HCT116 (cell line): ENCODE results near the gene PYY.

Experiments
- ATF3 ChIP-seq: IDR thresholded peaks from 2 replicates; pipeline ENCODE4 v1.6.1; 2012
- CEBPB ChIP-seq: IDR thresholded peaks from 2 replicates; pipeline ENCODE4 v1.6.1; 2012; ENCODE audit warnings: low read depth
- EZH2 ChIP-seq: fragments of 200-600 bp; sonication (generic); IDR thresholded peaks from 2 replicates; pipeline ENCODE4 v1.6.1; 2017; ENCODE audit warnings: antibody characterized with exemption, mixed run types
- POLR2A ChIP-seq: IDR thresholded peaks from 2 replicates; pipeline ENCODE4 v1.7.0; 2011; ENCODE audit warnings: borderline replicate concordance; ENCODE audit not compliant: insufficient read depth, insufficient read length; ENCODE audit errors: extremely low read depth
- POLR2AphosphoS5 ChIP-seq: IDR thresholded peaks from 2 replicates; pipeline ENCODE4 v1.6.1; 2011; ENCODE audit warnings: mild to moderate bottlenecking, low read depth, low read length, moderate library complexity
- RAD21 ChIP-seq: IDR thresholded peaks from 2 replicates; pipeline ENCODE4 v1.6.1; 2012; ENCODE audit warnings: low read depth, mild to moderate bottlenecking
- SIN3A ChIP-seq: IDR thresholded peaks from 2 replicates; pipeline ENCODE4 v1.6.1; 2012; ENCODE audit warnings: low read depth
- SRF ChIP-seq: IDR thresholded peaks from 2 replicates; pipeline ENCODE4 v1.6.1; 2012; ENCODE audit warnings: low read depth
- TCF7L2 ChIP-seq: IDR thresholded peaks from 2 replicates; pipeline ENCODE4 v1.7.0; 2011; ENCODE audit warnings: borderline replicate concordance, inconsistent platforms; ENCODE audit not compliant: insufficient read depth, insufficient read length; ENCODE audit errors: extremely low read depth
- YY1 ChIP-seq: IDR thresholded peaks from 2 replicates; pipeline ENCODE4 v1.6.1; 2011; ENCODE audit warnings: low read length, low read depth, moderate library complexity, mild to moderate bottlenecking; ENCODE audit not compliant: insufficient replicate concordance; ENCODE audit errors: extremely low read depth
- TF ChIP-seq, protein P1 (sequence below), 3 experiments: fragments of 200-600 bp in 1 of 3; sonication (generic) in 1 of 3; IDR thresholded peaks in 2 of 3; conservative IDR thresholded peaks in 1 of 3; 2 replicates each; pipeline ENCODE4 v1.5.1; 2012 to 2017; ENCODE audit warnings: low read depth in 2 of 3, low read length in 2 of 3, antibody characterized with exemption in 1 of 3, borderline replicate concordance in 1 of 3, control low read depth in 1 of 3, mild to moderate bottlenecking in 1 of 3, mixed read lengths in 1 of 3, mixed run types in 1 of 3, moderate library complexity in 1 of 3; ENCODE audit not compliant: insufficient read depth in 1 of 3

GRCh38 chr17:43932357-43932756 is 21.4 kb downstream of the PYY start:
- TF ChIP-seq, protein P1, sequence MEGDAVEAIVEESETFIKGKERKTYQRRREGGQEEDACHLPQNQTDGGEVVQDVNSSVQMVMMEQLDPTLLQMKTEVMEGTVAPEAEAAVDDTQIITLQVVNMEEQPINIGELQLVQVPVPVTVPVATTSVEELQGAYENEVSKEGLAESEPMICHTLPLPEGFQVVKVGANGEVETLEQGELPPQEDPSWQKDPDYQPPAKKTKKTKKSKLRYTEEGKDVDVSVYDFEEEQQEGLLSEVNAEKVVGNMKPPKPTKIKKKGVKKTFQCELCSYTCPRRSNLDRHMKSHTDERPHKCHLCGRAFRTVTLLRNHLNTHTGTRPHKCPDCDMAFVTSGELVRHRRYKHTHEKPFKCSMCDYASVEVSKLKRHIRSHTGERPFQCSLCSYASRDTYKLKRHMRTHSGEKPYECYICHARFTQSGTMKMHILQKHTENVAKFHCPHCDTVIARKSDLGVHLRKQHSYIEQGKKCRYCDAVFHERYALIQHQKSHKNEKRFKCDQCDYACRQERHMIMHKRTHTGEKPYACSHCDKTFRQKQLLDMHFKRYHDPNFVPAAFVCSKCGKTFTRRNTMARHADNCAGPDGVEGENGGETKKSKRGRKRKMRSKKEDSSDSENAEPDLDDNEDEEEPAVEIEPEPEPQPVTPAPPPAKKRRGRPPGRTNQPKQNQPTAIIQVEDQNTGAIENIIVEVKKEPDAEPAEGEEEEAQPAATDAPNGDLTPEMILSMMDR (IDR thresholded peaks at IDR 0.05 in 2 of 3, conservative IDR thresholded peaks at IDR 0.05 in 1 of 3; ENCODE audit: borderline replicate concordance in 1 of 3, insufficient read depth in 1 of 3, low read depth in 2 of 3, low read length in 2 of 3) = no peak
- TF ChIP-seq POLR2A (no peak), EZH2 (no peak), TCF7L2 (no peak), RAD21 (no peak), POLR2AphosphoS5 (no peak), CEBPB (no peak), SIN3A (no peak), SRF (no peak), ATF3 (no peak), YY1 (no peak)
